ENCODE data around the gene CARD9.

The CARD9 gene

DNA sequence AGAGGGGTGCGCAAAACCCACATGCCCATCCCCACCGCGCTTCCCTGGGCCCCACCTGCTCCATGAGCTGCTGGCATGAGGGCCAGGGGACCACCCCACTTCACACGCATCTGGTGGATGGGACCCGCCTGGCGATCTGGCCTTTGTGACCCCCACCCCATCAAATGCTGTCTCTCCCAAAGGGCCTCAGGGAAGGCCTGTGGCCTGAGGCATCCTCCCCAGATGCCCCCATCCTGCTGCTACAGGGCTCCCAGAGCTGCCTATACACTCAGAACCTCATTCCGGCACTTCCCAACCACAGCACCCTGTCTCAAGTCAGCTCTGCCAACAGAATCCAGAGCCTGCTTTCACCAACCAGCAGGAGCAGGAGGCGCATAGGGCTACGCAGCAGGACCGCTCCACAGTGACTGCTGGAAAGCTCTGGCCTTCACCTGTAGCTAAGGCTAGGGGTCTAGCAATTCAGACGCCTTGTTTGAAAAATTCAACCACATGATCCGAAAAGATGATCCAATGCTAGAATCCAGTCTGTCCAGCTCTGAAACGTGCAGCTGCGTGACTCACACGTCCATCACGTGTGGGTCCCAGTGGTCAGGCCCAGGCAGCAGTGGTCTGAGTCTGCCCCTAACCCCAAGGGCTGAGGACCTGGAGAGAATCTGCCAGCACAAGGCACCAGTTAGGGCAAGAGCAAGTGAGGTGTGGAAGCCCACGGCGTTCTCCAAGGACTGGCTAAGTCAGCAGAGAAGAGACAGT, 27.9 kb upstream of the CARD9 start:
- no peak for DNase-seq

GRCh38 chr9:136400038-136400834, 26.8 kb upstream of the CARD9 start, which contains the start of gene SNAPC4:
Gene SNAPC4, minus strand, starts transcription at chr9:136400170. Its CDS starts 1,742 bp downstream, at chr9:136398428.
- peak; percentile 78 for DNase-seq

- peak; percentile 26 for DNase-seq
Measured at GRCh38 chr9:136399176-136400037, 25.9 kb upstream of the CARD9 start.

- DNase-seq: no peak
Measured at GRCh38 chr9:136398286-136398685, 24.8 kb upstream of the CARD9 start.

DNA sequence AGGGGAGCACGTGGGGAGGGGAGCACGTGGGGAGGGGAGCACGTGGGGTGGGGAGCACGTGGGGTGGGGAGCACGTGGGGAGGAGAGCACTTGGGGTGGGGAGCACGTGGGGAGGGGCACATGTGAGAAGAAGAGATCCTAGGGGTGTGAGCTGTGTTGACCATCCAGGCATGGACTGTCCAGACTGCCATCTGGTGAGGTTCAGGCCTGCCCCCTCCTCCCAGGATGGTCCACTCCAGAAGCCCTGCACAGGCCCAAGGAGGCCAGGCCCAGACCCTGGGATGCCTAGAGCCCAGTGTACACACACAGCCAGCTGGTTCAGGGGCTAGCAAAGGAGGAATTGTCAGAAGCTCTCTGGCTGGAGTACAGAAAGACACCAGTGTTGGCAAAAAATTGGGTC, 24.2 kb upstream of the CARD9 start:
- no peak for DNase-seq

GRCh38 chr9:136396219-136396515, 22.7 kb upstream of the CARD9 start:
- no peak for DNase-seq

- no peak for DNase-seq
Measured at GRCh38 chr9:136395345-136396218, 22.1 kb upstream of the CARD9 start.

DNA sequence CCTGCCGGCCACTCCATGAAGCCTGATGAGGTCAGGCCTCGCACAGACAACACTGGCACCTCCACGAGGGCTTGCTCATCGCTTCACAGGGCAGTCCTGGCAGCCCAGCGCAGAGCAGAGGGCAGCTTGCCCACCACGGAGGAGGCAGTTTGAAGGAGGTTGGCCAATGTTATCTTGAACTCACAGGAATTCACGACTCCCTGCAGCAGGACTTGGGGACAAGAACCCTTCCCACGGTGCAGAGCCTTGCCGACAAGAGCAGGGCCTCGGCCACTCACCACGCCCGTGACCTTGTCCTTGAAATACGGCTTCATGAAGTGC, 21.5 kb upstream of the CARD9 start:
- DNase-seq: no peak

DNA sequence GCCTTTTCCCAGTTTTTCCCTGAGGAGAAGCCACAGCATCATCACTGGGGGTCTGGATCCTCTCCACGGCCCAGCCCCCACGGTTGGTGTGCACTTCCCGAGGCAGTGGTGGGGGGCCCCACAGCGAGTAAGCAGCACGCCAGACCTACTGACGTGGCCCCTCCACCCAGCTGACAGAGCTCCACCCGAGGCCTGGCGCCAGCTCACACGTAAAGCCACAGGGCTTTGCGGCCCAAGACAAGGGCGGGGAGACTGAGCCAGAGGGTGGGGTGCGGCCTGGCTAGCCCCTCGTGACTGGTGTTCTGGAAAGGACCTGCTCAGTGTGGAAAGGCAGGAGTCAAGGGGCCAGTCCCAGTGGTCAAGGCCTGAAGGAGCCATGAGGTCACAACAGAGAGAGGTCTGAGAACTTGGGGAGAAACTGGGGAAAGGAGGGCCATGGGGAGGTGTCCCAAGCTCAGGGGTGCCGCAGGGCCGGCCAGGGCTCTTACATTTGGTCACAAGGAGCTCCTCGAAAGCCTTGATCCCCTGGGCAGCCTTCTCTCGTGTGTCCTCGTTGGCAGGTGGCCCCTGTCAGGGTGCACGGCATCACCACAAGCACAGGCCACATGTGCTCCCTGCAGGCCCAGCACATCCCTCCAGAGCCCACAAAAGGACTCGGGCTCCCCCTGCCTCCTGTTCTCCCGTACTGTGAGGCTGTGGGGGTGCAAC, 21.0 kb upstream of the CARD9 start:
- DNase-seq: no peak

DNA sequence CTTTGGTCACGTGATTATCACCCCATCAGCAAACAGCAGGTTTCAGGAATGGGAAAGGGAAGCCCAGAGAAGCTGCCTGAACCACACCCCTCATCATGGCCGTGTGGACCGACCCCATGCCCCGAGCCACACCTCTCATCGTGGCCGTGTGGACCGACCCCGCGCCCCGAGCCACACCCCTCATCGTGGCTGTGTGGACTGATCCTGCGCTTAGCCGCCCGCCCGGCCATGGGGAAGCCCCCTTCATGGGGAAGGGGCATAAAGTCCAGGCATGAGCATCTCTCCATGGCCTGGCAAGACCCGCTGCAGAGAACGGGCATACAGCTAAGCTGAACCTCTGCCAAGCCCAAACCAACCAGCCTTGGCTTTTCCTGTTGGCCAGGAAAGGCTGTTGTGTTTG, 20.1 kb upstream of the CARD9 start:
- DNase-seq: no peak

- no peak for DNase-seq
Measured at GRCh38 chr9:136392538-136393449, 19.3 kb upstream of the CARD9 start.

DNA sequence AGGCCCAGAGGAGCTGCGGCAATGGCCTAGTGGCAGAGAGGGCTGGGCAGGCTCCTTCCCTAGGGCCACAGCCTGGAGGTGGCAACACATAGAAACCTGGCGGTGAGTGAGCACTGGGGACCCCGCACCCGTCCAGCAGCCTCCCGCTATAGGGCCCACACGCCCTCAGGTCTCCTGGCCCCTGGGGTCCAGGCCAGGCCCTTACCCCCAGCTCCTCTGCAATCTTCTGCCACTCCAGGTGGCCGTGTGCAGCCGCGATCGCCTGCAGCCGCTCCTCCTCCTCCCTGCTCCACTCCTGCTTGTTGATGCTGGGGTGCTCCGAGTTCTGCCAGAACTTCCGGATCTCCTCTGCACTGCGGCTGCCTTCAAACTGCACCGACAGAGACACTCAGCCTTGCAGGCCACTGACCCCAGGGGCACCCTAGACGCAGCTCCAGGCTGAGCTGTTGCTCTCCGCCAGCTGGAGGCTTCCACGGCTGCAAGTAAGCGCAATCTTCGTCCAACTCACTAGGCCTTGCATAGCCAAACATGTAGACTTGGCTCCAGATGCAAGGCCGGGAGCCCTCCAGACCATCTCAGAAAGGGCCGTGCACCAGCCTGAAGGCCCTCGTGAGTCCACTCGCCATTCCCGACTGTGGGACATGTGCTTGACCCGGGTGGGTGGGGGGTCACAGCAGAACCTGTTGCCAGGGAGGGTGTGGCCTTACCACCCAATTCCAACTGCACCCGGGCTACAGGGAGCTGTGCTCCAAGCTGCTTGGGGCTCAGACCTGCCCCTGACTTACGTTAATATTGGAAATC, 18.5 kb upstream of the CARD9 start:
- no peak for DNase-seq

GRCh38 chr9:136389396-136389795, 15.9 kb upstream of the CARD9 start:
- no peak for DNase-seq

GRCh38 chr9:136387217-136387616, 13.7 kb upstream of the CARD9 start:
- DNase-seq: no peak

DNA sequence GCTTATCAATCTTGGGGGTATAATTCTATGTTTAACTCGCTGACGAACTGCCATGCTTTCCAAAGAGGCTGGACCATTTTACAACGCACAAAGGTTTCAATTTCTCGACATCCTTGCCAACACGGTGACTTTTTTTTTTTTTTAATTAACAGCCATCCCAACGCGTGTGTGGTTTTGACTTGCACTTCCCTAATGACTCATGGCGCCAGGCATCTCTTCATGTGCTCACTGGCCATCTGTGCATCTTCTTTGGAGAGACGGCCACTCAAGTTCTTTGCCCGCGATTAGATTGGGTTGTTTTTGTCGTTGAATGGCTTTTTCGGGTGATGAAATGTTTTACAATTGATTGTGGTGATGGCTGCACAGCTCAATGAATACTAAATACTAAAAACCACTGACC, 12.5 kb upstream of the CARD9 start:
- no peak for DNase-seq

DNA sequence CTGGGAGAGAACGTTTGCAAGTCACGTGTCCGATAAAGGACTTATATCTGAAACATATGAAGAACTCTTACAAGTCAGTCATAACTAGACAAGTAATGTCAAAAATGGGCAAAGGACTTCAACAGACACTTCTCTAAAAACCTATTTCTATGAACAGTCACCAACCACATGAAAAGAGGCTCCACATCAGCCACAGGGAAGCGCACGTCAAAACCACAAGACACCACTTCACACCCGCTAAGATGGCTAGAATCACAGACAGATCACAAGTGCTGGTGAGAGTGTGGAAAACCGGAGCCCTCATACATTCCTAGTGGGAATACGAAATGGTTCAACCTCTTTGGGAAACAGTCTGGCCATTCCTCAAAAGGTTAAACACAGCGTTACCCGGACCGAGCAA, 11.5 kb upstream of the CARD9 start:
- no peak for DNase-seq

- DNase-seq: no peak
Measured at GRCh38 chr9:136383436-136383835, 10.0 kb upstream of the CARD9 start.

DNA sequence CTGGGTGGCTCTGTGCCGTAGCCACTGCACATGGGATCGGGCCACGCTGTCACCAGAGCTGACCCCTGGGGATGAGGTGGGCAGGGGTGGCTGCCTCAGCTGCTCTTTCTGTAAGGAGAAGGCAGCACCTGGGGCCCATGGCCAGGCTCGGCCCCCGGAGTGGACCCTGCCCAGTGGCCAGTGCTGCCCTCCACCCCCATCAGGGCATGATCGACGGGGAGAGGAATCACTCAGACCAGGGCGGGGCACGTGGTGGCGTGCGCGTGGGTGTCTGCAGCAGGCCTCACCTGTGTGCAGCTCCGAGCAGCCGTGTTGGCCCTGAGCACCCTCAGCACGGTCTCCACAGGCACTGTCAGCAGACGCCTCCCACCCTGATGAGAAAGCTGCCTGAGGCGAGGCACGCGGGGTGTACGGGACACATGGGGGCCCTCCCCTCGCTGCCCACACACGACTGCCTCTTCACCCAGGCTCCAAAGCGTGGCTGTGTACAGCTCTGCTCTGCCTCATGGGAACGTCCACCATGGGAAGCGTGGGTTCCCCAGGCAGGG, 8.6 kb upstream of the CARD9 start:
- DNase-seq: no peak

DNA sequence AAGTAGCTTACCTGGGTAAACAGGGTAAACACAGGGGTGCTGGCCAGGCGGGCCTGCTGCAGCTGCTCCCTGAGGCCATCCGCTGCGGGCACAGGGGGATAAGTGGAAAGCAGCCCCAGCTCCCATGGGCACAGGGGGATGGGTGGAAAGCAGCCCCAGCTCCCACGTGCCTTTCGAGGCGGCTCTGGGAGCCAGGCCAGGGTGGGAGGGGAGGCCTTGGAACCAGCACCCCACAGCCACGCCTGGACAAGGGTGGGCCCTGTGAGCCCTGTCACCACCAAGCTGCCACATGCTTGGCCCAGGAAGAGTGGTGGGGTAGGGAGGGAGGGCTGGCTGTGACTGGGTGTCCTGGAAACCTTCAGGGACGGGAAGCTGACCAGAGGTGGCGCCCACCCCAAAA, 7.8 kb upstream of the CARD9 start:
- no peak for DNase-seq

- DNase-seq: no peak
Measured at GRCh38 chr9:136380381-136380780, 6.9 kb upstream of the CARD9 start.

Data from activated T-cell treated with anti-CD3 and anti-CD28 coated beads for 4 hours (primary cell).